HFFc6 (cell line): ENCODE measurements around the gene GRK1. TPM values are rescaled to one million over a fixed set of nuclear protein-coding genes. Genes with fewer than 3 reads are reported as not detected.
A peak's percentile ranks its signal among the peaks of the same experiment; 100 is the strongest.
"Not testable (repeated sequence)": the region's sequence is repeated elsewhere in the genome, so short reads cannot be mapped to it uniquely, and the experiment has no call there.

Experiments used
- DNase-seq: peaks from one replicate; pipeline ENCODE4 v3.0.0-alpha.2; 2018
- H3K27ac Mint-ChIP-seq: 2 replicates; pipeline ENCODE4 v1.8.0; 2020; ENCODE audit warnings: mild to moderate bottlenecking, mixed read lengths
- H3K27me3 Mint-ChIP-seq: 2 replicates; pipeline ENCODE4 v1.8.0; 2021; ENCODE audit warnings: mild to moderate bottlenecking, moderate library complexity, mixed read lengths; ENCODE audit not compliant: insufficient read depth
- H3K36me3 Mint-ChIP-seq: 2 replicates; pipeline ENCODE4 v1.8.0; 2021; ENCODE audit warnings: low read depth, mixed read lengths
- H3K4me1 Mint-ChIP-seq: 2 replicates; pipeline ENCODE4 v1.8.0; 2020; ENCODE audit warnings: low read depth, mixed read lengths
- H3K4me3 Mint-ChIP-seq: 2 replicates; pipeline ENCODE4 v1.8.0; 2020; ENCODE audit warnings: mild to moderate bottlenecking, moderate library complexity, mixed read lengths
- H3K9me3 Mint-ChIP-seq: 2 replicates; pipeline ENCODE4 v1.8.0; 2020; ENCODE audit warnings: mild to moderate bottlenecking, mixed read lengths
- CTCF ChIP-seq: fragments of 200-600 bp; sonication (generic); IDR thresholded peaks from 2 replicates; pipeline ENCODE4 v1.5.0; 2021; ENCODE audit warnings: antibody characterized with exemption, mild to moderate bottlenecking
- total RNA-seq, 6 experiments: library from RNA; stranded (reverse); fragmentation: NEBNext Ultra II Directional; extraction: Animal tissue kit (Norgen Biotek cat#: 25700); gene quantifications; 2 replicates in 1 of 6; 3 replicates in 5 of 6; pipeline ENCODE4 v1.2.3, GENCODE V29; 2021

Gene GRK1
- total RNA-seq, 6 experiments from 2014 or later: not detected

DNA sequence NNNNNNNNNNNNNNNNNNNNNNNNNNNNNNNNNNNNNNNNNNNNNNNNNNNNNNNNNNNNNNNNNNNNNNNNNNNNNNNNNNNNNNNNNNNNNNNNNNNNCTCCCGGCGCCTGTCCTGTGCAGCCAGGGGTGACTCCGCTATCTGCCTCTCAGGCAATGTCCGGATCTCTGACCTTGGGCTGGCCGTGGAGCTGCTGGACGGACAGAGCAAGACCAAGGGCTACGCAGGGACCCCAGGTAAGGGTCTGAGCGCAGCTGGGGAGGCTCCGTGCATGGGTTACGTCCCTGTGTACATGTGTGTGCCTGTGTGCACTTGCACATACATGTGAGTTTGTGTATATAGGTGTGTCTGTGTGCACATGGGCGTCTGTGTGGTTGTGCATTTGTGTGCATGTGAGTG, 55.9 kb downstream of the GRK1 start:
- no peaks in the 10 kb centered on the region for H3K9me3 Mint-ChIP-seq
- H3K36me3 Mint-ChIP-seq: no peaks in the 10 kb centered on the region
- no peak for DNase-seq
- H3K27ac Mint-ChIP-seq: no peak overlapping the region
- peaks cover 3% of the 10 kb centered on the region; the same call in 1 of the 2 replicates for H3K27me3 Mint-ChIP-seq
- H3K4me3 Mint-ChIP-seq: no peak overlapping the region
- no peak for TF ChIP-seq CTCF
- no peaks in the 10 kb centered on the region for H3K4me1 Mint-ChIP-seq

GRCh38 chr13:113723410-113724015, 56.5 kb downstream of the GRK1 start:
- Mint-ChIP-seq H3K4me1 (no peaks in the 10 kb centered on the region; the same call in 1 of the 2 replicates), H3K36me3 (no peaks in the 10 kb centered on the region), H3K27me3 (peaks cover 3% of the 10 kb centered on the region; the same call in 1 of the 2 replicates), H3K27ac (no peak overlapping the region), H3K4me3 (no peak overlapping the region), H3K9me3 (no peaks in the 10 kb centered on the region)
- DNase-seq: no peak
- no peak for TF ChIP-seq CTCF

- Mint-ChIP-seq H3K27me3 (peaks cover 10% of the 10 kb centered on the region), H3K9me3 (no peaks in the 10 kb centered on the region), H3K27ac (no peak overlapping the region), H3K36me3 (no peaks in the 10 kb centered on the region), H3K4me3 (no peak overlapping the region), H3K4me1 (peaks cover 7% of the 10 kb centered on the region)
- DNase-seq: no peak
- no peak for TF ChIP-seq CTCF
Observed at GRCh38 chr13:113724016-113724758, 57.2 kb downstream of the GRK1 start.

DNA sequence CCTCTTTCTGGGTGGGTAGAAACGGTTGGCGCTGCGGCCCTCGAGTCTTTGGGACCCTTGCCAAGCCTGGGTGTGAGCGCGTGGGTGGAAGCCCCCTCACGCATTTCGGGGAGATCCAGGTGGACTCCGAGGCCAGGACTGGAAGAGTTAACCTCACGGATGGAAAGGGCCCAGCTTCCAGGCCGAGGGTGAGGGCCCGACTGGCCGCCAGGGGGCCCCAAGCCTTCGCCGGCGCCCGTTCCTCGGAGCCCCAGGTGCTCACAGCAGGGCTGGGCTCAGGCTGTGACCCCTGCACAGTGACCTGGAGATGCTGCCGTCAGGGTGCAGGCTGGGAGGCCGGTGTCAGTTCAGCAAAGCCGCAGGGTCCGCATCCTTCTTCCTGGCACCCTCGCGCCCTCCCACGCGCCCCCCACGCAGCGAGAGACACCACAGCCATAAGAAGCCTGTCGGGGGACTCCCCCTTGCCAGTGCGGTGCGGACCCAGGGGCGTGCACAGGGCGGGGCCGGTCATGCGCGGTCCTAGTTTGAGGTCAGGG, 57.8 kb downstream of the GRK1 start:
- no peak overlapping the region for H3K27ac Mint-ChIP-seq

DNA sequence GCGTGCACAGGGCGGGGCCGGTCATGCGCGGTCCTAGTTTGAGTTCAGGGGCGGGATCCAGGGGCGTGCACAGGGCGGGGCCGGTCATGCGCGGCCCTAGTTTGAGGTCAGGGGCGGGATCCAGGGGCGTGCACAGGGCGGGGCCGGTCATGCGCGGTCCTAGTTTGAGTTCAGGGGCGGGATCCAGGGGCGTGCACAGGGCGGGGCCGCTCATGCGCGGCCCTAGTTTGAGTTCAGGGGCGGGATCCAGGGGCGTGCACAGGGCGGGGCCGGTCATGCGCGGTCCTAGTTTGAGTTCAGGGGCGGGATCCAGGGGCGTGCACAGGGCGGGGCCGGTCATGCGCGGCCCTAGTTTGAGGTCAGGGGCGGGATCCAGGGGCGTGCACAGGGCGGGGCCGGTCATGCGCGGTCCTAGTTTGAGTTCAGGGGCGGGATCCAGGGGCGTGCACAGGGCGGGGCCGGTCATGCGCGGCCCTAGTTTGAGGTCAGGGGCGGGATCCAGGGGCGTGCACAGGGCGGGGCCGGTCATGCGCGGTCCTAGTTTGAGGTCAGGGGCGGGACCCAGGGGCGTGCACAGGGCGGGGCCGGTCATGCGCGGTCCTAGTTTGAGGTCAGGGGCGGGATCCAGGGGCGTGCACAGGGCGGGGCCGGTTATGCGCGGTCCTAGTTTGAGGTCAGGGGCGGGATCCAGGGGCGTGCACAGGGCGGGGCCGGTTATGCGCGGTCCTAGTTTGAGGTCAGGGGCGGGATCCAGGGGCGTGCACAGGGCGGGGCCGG, 58.5 kb downstream of the GRK1 start:
- not testable (repeated sequence) for DNase-seq, H3K4me3 Mint-ChIP-seq, H3K36me3 Mint-ChIP-seq, H3K9me3 Mint-ChIP-seq, H3K27ac Mint-ChIP-seq
- H3K4me1 Mint-ChIP-seq: peaks cover 11% of the 10 kb centered on the region
- peaks cover 20% of the 10 kb centered on the region for H3K27me3 Mint-ChIP-seq

More for the DNA sequence above, 57.8 kb downstream of the GRK1 start:
- peak; percentile 90 for TF ChIP-seq CTCF
- no peak overlapping the region; the same call in 1 of the 2 replicates for H3K4me3 Mint-ChIP-seq
- H3K9me3 Mint-ChIP-seq: no peaks in the 10 kb centered on the region
- H3K36me3 Mint-ChIP-seq: no peaks in the 10 kb centered on the region
- H3K27me3 Mint-ChIP-seq: peaks cover 16% of the 10 kb centered on the region
- DNase-seq: peak; percentile 10
- peaks cover 11% of the 10 kb centered on the region for H3K4me1 Mint-ChIP-seq

DNA sequence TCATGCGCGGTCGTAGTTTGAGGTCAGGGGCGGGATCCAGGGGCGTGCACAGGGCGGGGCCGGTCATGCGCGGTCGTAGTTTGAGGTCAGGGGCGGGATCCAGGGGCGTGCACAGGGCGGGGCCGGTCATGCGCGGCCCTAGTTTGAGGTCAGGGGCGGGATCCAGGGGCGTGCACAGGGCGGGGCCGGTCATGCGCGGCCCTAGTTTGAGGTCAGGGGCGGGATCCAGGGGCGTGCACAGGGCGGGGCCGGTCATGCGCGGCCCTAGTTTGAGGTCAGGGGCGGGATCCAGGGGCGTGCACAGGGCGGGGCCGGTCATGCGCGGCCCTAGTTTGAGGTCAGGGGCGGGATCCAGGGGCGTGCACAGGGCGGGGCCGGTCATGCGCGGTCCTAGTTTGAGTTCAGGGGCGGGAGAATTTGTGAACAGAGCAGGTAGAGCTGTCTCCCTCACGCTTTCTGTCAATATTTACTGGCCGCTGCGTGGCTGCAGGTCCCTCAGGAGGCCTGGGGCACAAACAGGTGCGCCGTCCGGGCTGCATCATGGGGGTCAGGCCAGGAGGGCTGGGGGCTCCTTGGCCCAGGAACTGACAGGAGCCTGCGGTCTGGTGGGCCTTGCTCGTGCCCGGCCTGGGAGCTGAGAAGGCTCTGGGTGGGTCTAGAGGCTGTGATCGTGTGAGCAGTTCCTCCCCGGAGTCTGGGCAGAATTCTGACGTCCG, 59.2 kb downstream of the GRK1 start:
- H3K4me3 Mint-ChIP-seq, H3K9me3 Mint-ChIP-seq, H3K36me3 Mint-ChIP-seq, H3K27ac Mint-ChIP-seq, DNase-seq: not testable (repeated sequence)
- Mint-ChIP-seq H3K27me3 (peaks cover 24% of the 10 kb centered on the region), H3K4me1 (peaks cover 11% of the 10 kb centered on the region)
